Thymus (tissue), 11 donors: ENCODE measurements around the gene XXYLT1. TPM values are rescaled to one million over a fixed set of nuclear protein-coding genes. Genes with fewer than 3 reads are reported as not detected.
A peak's percentile ranks its signal among the peaks of the same experiment; 100 is the strongest.

Experiments
- DNase-seq, 9 donors: peaks; one replicate each; pipeline ENCODE4 v3.0.0-alpha.2; 2013; ENCODE audit warnings: low spot score in 9 of 9, low read depth in 6 of 9, missing footprints in 1 of 9
- H3K27ac ChIP-seq, 2 donors: one replicate each; pipeline ENCODE4 v1.5.1; 2013; ENCODE audit warnings: control low read depth in 1 of 2, low read depth in 1 of 2, low read length in 1 of 2, mild to moderate bottlenecking in 1 of 2, moderate library complexity in 1 of 2
- H3K27me3 ChIP-seq, 2 donors: one replicate each; pipeline ENCODE4 v1.5.1; 2013; ENCODE audit warnings: low read length in 1 of 2; ENCODE audit not compliant: control insufficient read depth in 2 of 2, insufficient read depth in 1 of 2
- H3K36me3 ChIP-seq, 2 donors: one replicate each; pipeline ENCODE4 v1.5.1; 2013; ENCODE audit warnings: low read length in 1 of 2, mild to moderate bottlenecking in 1 of 2, moderate library complexity in 1 of 2; ENCODE audit not compliant: control insufficient read depth in 2 of 2, insufficient read depth in 2 of 2
- H3K4me1 ChIP-seq, 2 donors: one replicate each; pipeline ENCODE4 v1.5.1; 2013; ENCODE audit warnings: low read length in 2 of 2; ENCODE audit not compliant: control insufficient read depth in 2 of 2, insufficient read depth in 2 of 2
- H3K4me3 ChIP-seq, 2 donors: one replicate each; pipeline ENCODE4 v1.5.1; 2013; ENCODE audit warnings: low read length in 2 of 2, control low read depth in 1 of 2, mild to moderate bottlenecking in 1 of 2
- H3K9me3 ChIP-seq, 2 donors: one replicate each; pipeline ENCODE4 v1.5.1; 2013; ENCODE audit warnings: low read length in 1 of 2, mild to moderate bottlenecking in 1 of 2; ENCODE audit not compliant: control insufficient read depth in 2 of 2, insufficient read depth in 1 of 2
- WGBS: extraction: QIAGEN DNeasy Blood & Tissue Kit; methylation state at CpG from one replicate; pipeline ENCODE4 v1.1.7; 2013; 5-methylcytosine and 5-hydroxymethylcytosine counted together
- polyA plus RNA-seq: library from polyadenylated mRNA; stranded (reverse); fragments of 200-250 nt; gene quantifications from one replicate; pipeline ENCODE4 v1.2.3, GENCODE V29; 2013
- total RNA-seq: library from RNA; stranded (reverse); fragments of 120-200 nt; gene quantifications from one replicate; pipeline ENCODE4 v1.2.4, GENCODE V29; 2013
- donor health status: healthy.

Gene XXYLT1
- total and polyA plus RNA-seq, 2 donors, result 5.8 to 12.3 TPM

GRCh38 chr3:195209847-195210265, 61.1 kb downstream of the XXYLT1 start:
- Histone ChIP-seq H3K27me3 (no peaks in the 10 kb centered on the region), H3K4me1 (peaks cover 0 to 44% of the 10 kb centered on the region in 2 donors), H3K36me3 (no peaks in the 10 kb centered on the region), H3K27ac (peak overlapping the region; percentile 31 to 50), H3K4me3 (no peak overlapping the region), H3K9me3 (peaks cover 0 to 14% of the 10 kb centered on the region in 2 donors)
- peak in 2 of 9 donors; percentile 35 to 53 for DNase-seq
- 91% methylated on average over 12 of the region's 12 CpGs for WGBS

GRCh38 chr3:195209083-195209846, 61.7 kb downstream of the XXYLT1 start:
- H3K9me3 ChIP-seq, result peaks cover 0 to 11% of the 10 kb centered on the region in 2 donors
- peak overlapping the region; percentile 50 to 65 for H3K27ac ChIP-seq
- no peaks in the 10 kb centered on the region for H3K36me3 ChIP-seq
- H3K4me1 ChIP-seq, result peaks cover 0 to 50% of the 10 kb centered on the region in 2 donors
- DNase-seq, result no peak
- WGBS, result 94% methylated on average over 29 of the region's 29 CpGs
- no peak overlapping the region for H3K4me3 ChIP-seq
- H3K27me3 ChIP-seq, result no peaks in the 10 kb centered on the region

- H3K27ac ChIP-seq, result peak overlapping the region in 1 of 2 donors; percentile 50
- H3K27me3 ChIP-seq, result no peaks in the 10 kb centered on the region
- no peak for DNase-seq
- WGBS, result 96% methylated on average over 7 of the region's 7 CpGs
- H3K36me3 ChIP-seq, result no peaks in the 10 kb centered on the region
- H3K4me3 ChIP-seq, result no peak overlapping the region
- peaks cover 0 to 57% of the 10 kb centered on the region in 2 donors for H3K4me1 ChIP-seq
- H3K9me3 ChIP-seq, result peaks cover 0 to 10% of the 10 kb centered on the region in 2 donors
Measured at GRCh38 chr3:195208631-195209030, 62.3 kb downstream of the XXYLT1 start.

GRCh38 chr3:195208183-195208582, 62.8 kb downstream of the XXYLT1 start:
- H3K36me3 ChIP-seq, result no peaks in the 10 kb centered on the region
- WGBS, result 75% methylated on average over 9 of the region's 9 CpGs
- peaks cover 0 to 10% of the 10 kb centered on the region in 2 donors for H3K9me3 ChIP-seq
- DNase-seq, result peak in 2 of 9 donors; percentile 44 to 56
- H3K27me3 ChIP-seq, result no peaks in the 10 kb centered on the region
- peak overlapping the region in 1 of 2 donors; percentile 48 for H3K27ac ChIP-seq
- no peak overlapping the region for H3K4me3 ChIP-seq
- H3K4me1 ChIP-seq, result peaks cover 0 to 61% of the 10 kb centered on the region in 2 donors

GRCh38 chr3:195207731-195208130, 63.2 kb downstream of the XXYLT1 start:
- Histone ChIP-seq H3K9me3 (peaks cover 0 to 10% of the 10 kb centered on the region in 2 donors), H3K27me3 (no peaks in the 10 kb centered on the region), H3K27ac (no peak overlapping the region), H3K4me1 (peaks cover 0 to 61% of the 10 kb centered on the region in 2 donors), H3K4me3 (no peak overlapping the region), H3K36me3 (no peaks in the 10 kb centered on the region)
- DNase-seq, result no peak
- 84% methylated on average over 3 of the region's 3 CpGs for WGBS

- peaks cover 0 to 61% of the 10 kb centered on the region in 2 donors for H3K4me1 ChIP-seq
- H3K9me3 ChIP-seq, result peaks cover 0 to 10% of the 10 kb centered on the region in 2 donors
Measured at GRCh38 chr3:195207056-195207455, 63.9 kb downstream of the XXYLT1 start.

GRCh38 chr3:195204360-195205163, 66.4 kb downstream of the XXYLT1 start:
- peaks cover 0 to 54% of the 10 kb centered on the region in 2 donors for H3K4me1 ChIP-seq
- WGBS, result 86% methylated on average over 13 of the region's 13 CpGs
- no peak for DNase-seq

More at GRCh38 chr3:195207056-195207455, 63.9 kb downstream of the XXYLT1 start:
- Histone ChIP-seq H3K27me3 (no peaks in the 10 kb centered on the region), H3K27ac (no peak overlapping the region), H3K4me3 (no peak overlapping the region), H3K36me3 (no peaks in the 10 kb centered on the region)
- 97% methylated on average over 9 of the region's 9 CpGs for WGBS
- DNase-seq, result no peak

GRCh38 chr3:195203606-195204005, 67.4 kb downstream of the XXYLT1 start:
- WGBS, result 95% methylated on average over 6 of the region's 6 CpGs
- Histone ChIP-seq H3K4me1 (peaks cover 0 to 44% of the 10 kb centered on the region in 2 donors), H3K4me3 (no peak overlapping the region), H3K27me3 (no peaks in the 10 kb centered on the region), H3K36me3 (no peaks in the 10 kb centered on the region), H3K9me3 (peaks cover 0 to 5% of the 10 kb centered on the region in 2 donors), H3K27ac (no peak overlapping the region)
- DNase-seq, result no peak

More at GRCh38 chr3:195204360-195205163, 66.4 kb downstream of the XXYLT1 start:
- Histone ChIP-seq H3K27me3 (no peaks in the 10 kb centered on the region), H3K36me3 (no peaks in the 10 kb centered on the region), H3K27ac (peak overlapping the region in 1 of 2 donors; percentile 17), H3K4me3 (no peak overlapping the region), H3K9me3 (peaks cover 0 to 10% of the 10 kb centered on the region in 2 donors)

GRCh38 chr3:195201295-195201694, 69.7 kb downstream of the XXYLT1 start:
- 93% methylated on average over 3 of the region's 3 CpGs for whole genome bisulfite sequencing

More at GRCh38 chr3:195201295-195201694, 69.7 kb downstream of the XXYLT1 start:
- Histone ChIP-seq H3K36me3 (no peaks in the 10 kb centered on the region), H3K27me3 (no peaks in the 10 kb centered on the region), H3K27ac (no peak overlapping the region), H3K4me1 (peaks cover 0 to 25% of the 10 kb centered on the region in 2 donors), H3K9me3 (no peaks in the 10 kb centered on the region), H3K4me3 (no peak overlapping the region)
- DNase-seq, result no peak
